Heart right ventricle (tissue), 16 donors: Measurements from ENCODE around the gene AVPR2. TPM values are rescaled to one million over a fixed set of nuclear protein-coding genes. Genes with fewer than 3 reads are reported as not detected.

Experiments
- ATAC-seq, 8 donors: fragments of 200-7000 bp; cut with Tn5 transposase; one replicate each; pipeline ENCODE4 v1.9.1; 2020; ENCODE audit warnings: mild to moderate bottlenecking in 8 of 8, moderate library complexity in 8 of 8, moderate number of reproducible peaks in 1 of 8
- DNase-seq, 2 donors: peaks; one replicate each; pipeline ENCODE4 v3.0.0-alpha.2; 2020
- H3K27ac ChIP-seq, 10 donors: fragments of 200-600 bp; sonication (generic) in 2 of 10; one replicate each; pipeline versions ENCODE4 v1.5.0 to v1.8.0; 2020 to 2022; ENCODE audit warnings: mild to moderate bottlenecking in 3 of 10
- H3K27me3 ChIP-seq, 7 donors: fragments of 200-600 bp; one replicate each; pipeline ENCODE4 v1.8.0; 2021 to 2022; ENCODE audit warnings: mild to moderate bottlenecking in 2 of 7
- H3K36me3 ChIP-seq, 9 donors: fragments of 200-600 bp; sonication (generic) in 1 of 9; one replicate each; pipeline versions ENCODE4 v1.5.0 to v1.8.0; 2020 to 2022; ENCODE audit warnings: mild to moderate bottlenecking in 2 of 9
- H3K4me1 ChIP-seq, 9 donors: fragments of 200-600 bp; sonication (generic) in 1 of 9; one replicate each; pipeline versions ENCODE4 v1.5.0 to v1.8.0; 2020 to 2022; ENCODE audit warnings: mild to moderate bottlenecking in 4 of 9
- H3K4me3 ChIP-seq, 10 donors: fragments of 200-600 bp; sonication (generic) in 2 of 10; one replicate each; pipeline versions ENCODE4 v1.5.0 to v1.8.0; 2020 to 2022; ENCODE audit warnings: mild to moderate bottlenecking in 7 of 10, moderate library complexity in 2 of 10
- H3K9me3 ChIP-seq, 11 donors: fragments of 200-600 bp in 10 of 11; sonication (generic) in 2 of 11; one replicate each; pipeline versions ENCODE4 v1.5.0 to v1.8.0; 2013 to 2022; ENCODE audit warnings: mild to moderate bottlenecking in 2 of 11, control low read depth in 1 of 11, moderate library complexity in 1 of 11
- WGBS, 2 donors: extraction: QIAGEN DNeasy Blood & Tissue Kit; methylation state at CpG; one replicate each; pipeline ENCODE4 v1.1.7; 2013; ENCODE audit warnings: inconsistent platforms in 1 of 2; 5-methylcytosine and 5-hydroxymethylcytosine counted together
- intact Hi-C, 10 donors: fragments of 100-400 bp; cut with DNase I; formaldehyde crosslinking; loops; one replicate each; pipeline versions ENCODE4 v1.11.1 to v1.14.2; 2022
- polyA plus RNA-seq, 2 donors: library from polyadenylated mRNA; stranded (reverse); fragments of 200-250 nt; gene quantifications; one replicate each; pipeline ENCODE4 v1.2.3, GENCODE V29; 2013
- total RNA-seq, 10 donors: library from RNA; stranded (reverse); fragmentation: NEBNext Ultra II Directional in 3 of 10; extraction: Animal tissue kit (Norgen Biotek cat#: 25700) in 3 of 10; gene quantifications; one replicate each; pipeline versions ENCODE4 v1.2.1 to v1.2.4, GENCODE V29; 2021 to 2023
- TF ChIP-seq, protein P1 (sequence below), 9 donors: fragments of 200-600 bp; sonication (generic) in 2 of 9; IDR thresholded peaks; one replicate each; pipeline versions ENCODE4 v1.5.0 to v1.8.0; 2021 to 2022; ENCODE audit warnings: antibody characterized with exemption in 9 of 9, mild to moderate bottlenecking in 5 of 9, moderate library complexity in 1 of 9
- donor health status: Arrhythmogenic right ventricular cardiomyopathy.
- donor health status: ischemic (EF 13 %, LVEDD 7.1; RV severe dilation, severe dysfunction).
- donor health status: healthy with polysubstance abuse.
- donor health status: DM: no; HTN: yes; CAD: no.
- donor health status: DM: no; HTN: no; CAD: no.
- donor health status: ischemic (EF 25% LVEDD 6.9; RV normal size, moderate dysfunction).
- donor health status: ischemic (EF 25% LVEDD 5.7; RV mildly dilated, moderate dysfunction).
- donor health status: healthy.
- donor health status: DM: yes; HTN: yes; CAD: no.
- donor health status: Ischemic cardiomyopathy.
- donor health status: ischemic (EF 35%, LVEDD 5.7; RV mildly dilated, moderate dysfunction).
- donor health status: nonischemic (EF 11% LVEDD 7.7; RV severe dilation, severe dysfunction).
- donor health status: DM: yes; HTN: yes; CAD: no.
- donor health status: PGD.
- donor health status: ischemic (EF 29% LVEDD 5.4; RV normal size, mild dysfunction).
- donor health status: nonischemic (EF 23%, LVEDD 6.1; RV moderate dilation, normal function).

The AVPR2 gene
- total and polyA plus RNA-seq, 12 donors, result 1.4 to 8.9 (median 2.4) TPM

DNA sequence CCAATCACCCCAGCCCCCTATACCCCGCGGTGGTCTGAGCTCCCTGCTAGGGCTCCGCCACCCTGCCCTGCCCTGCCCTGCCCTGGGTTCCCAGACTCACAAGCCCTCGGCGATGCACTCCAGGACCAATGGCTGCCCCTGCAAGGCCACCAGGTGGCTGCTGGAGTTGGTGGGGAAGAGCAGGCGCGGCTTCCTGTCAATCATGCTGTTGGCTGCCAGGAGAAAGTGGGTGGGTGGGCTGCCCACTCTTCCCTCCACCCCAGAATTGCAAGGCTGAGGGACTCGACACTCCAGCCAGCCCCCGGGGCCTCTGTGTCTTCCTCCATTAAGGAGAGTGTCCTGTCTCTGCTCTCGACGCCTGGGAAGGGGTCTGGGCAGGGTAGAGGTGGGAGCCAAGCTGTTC lies 34.2 kb upstream of the AVPR2 start:
- no peaks in the 10 kb centered on the region for H3K9me3 ChIP-seq
- no peak for ATAC-seq
- TF ChIP-seq, protein P1, sequence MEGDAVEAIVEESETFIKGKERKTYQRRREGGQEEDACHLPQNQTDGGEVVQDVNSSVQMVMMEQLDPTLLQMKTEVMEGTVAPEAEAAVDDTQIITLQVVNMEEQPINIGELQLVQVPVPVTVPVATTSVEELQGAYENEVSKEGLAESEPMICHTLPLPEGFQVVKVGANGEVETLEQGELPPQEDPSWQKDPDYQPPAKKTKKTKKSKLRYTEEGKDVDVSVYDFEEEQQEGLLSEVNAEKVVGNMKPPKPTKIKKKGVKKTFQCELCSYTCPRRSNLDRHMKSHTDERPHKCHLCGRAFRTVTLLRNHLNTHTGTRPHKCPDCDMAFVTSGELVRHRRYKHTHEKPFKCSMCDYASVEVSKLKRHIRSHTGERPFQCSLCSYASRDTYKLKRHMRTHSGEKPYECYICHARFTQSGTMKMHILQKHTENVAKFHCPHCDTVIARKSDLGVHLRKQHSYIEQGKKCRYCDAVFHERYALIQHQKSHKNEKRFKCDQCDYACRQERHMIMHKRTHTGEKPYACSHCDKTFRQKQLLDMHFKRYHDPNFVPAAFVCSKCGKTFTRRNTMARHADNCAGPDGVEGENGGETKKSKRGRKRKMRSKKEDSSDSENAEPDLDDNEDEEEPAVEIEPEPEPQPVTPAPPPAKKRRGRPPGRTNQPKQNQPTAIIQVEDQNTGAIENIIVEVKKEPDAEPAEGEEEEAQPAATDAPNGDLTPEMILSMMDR (IDR thresholded peaks at IDR 0.05), result no peak
- DNase-seq, result no peak
- no peak overlapping the region for H3K4me3 ChIP-seq
- H3K4me1 ChIP-seq, result no peaks in the 10 kb centered on the region
- no peak overlapping the region for H3K27ac ChIP-seq
- no peaks in the 10 kb centered on the region for H3K36me3 ChIP-seq
- peaks cover 0 to 64% (median 0%) of the 10 kb centered on the region in 7 donors for H3K27me3 ChIP-seq
- WGBS, 2 donors, result 78 to 86% methylated on average over 11 of the region's 11 CpGs
- intact Hi-C loops, result no loop called here

DNA sequence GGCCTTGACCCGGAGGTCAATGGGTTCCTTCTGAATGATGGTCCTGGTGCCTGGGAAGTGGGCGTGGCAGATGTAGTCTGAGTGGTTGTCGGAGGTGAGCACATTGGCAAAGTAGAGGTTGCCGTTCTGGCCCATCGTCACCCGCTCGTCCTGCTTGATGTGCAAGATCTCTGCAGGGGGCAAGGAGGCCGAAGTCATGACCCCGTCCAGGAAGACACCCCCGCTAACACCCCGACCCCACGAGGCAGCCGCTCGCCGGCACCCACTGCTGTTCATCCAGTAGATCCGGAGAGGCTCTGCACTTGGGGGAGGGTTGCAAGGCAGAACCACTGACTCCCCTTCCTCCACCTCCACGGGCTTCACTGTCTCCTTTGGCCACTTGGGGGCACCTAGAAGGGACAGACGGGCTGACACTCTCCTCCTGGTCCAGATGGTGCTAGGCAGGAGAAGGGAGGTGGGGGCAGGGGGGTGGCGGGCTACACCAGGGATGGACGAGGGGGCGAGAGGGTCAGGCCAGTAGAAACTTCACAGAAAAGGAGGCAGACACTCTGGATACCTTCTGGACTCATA lies 33.6 kb upstream of the AVPR2 start:
- intact Hi-C loops, result no loop called here
- 46 to 51% methylated on average over 16 to 20 of the region's 21 CpGs for WGBS, 2 donors
- no peak overlapping the region for H3K27ac ChIP-seq
- H3K4me1 ChIP-seq, result no peaks in the 10 kb centered on the region
- TF ChIP-seq, protein P1 (IDR thresholded peaks at IDR 0.05), result no peak
- no peaks in the 10 kb centered on the region for H3K36me3 ChIP-seq
- no peak for ATAC-seq
- DNase-seq, result no peak
- peaks cover 0 to 67% (median 0%) of the 10 kb centered on the region in 7 donors for H3K27me3 ChIP-seq
- no peak overlapping the region for H3K4me3 ChIP-seq
- no peaks in the 10 kb centered on the region for H3K9me3 ChIP-seq

DNA sequence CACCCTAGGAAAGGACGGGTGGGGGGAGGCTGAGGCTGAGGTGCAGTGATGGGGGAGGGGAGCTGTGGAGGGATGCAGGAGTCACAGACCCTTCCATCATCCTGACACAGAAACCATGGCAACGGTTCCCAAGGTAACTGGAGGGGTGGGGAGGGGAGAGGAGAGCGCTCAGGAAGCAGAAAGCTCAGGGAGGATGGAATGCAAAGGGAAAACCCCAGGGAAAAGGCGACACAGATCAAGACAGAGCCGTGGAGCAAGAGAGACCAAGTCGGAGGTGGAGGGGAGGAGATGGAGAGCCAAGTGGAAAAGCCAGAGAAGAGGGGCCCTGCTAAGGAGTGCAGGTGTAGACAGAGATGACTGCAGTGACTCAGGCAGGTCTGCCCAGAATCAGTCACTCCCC lies 33.0 kb upstream of the AVPR2 start:
- H3K4me3 ChIP-seq, result no peak overlapping the region
- H3K27ac ChIP-seq, result no peak overlapping the region
- H3K4me1 ChIP-seq, result no peaks in the 10 kb centered on the region
- H3K36me3 ChIP-seq, result no peaks in the 10 kb centered on the region
- H3K27me3 ChIP-seq, result peaks cover 0 to 72% (median 0%) of the 10 kb centered on the region in 7 donors
- 19% methylated on average over 3 to 6 of the region's 6 CpGs for WGBS, 2 donors
- intact Hi-C loops, result no loop called here
- TF ChIP-seq, protein P1 (IDR thresholded peaks at IDR 0.05), result no peak
- ATAC-seq (no peak), DNase-seq (no peak)
- H3K9me3 ChIP-seq, result no peaks in the 10 kb centered on the region

DNA sequence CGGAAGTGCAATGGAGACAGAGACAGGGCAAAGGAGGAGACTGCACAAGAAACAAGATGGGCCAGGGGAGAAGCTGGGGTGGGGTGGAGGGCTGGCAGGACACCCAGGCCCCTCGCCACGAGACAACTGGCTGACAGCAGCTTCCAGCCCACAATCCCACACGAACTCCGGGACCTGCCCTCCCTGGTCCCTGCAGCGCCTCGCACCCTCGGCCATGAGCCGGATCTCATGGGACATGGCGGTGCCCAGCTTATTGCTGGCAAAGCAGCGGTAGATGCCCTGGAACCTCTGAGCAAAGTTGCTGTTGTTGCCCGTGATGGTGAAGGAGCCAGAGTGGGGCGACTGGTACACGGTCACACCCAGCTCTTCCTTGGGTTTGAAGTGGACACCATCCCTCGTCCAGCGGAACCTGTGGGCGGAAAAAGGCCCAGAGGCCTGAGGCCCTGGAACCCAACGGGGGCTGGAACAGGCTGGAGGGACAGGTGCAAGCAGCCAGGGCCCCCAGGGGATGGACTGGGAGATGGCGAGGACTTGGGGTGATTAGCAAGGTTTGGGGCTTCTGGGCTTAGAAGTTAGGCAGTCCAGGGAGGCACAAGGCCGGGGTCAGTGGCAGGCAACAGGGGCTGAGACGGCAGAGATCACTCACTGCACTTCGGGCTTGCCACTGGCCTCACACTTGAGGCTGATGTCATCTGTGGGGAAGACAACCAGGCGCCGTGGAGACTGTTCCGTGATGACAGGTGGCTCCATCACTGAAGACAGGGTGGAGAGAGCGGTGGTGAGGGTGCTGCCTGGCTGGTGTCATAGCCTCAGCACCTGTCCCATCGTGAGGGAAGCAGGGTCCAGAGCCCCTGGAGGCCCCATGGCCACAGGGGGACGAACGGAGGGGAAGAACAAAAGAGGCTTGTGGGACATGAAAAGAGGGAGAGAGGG lies 32.3 kb upstream of the AVPR2 start:
- ATAC-seq, result no peak
- no peak for DNase-seq

More for the DNA sequence above, 32.3 kb upstream of the AVPR2 start:
- Histone ChIP-seq H3K9me3 (no peaks in the 10 kb centered on the region), H3K4me3 (no peak overlapping the region), H3K4me1 (no peaks in the 10 kb centered on the region), H3K27me3 (peaks cover 0 to 75% (median 0%) of the 10 kb centered on the region in 7 donors), H3K27ac (no peak overlapping the region), H3K36me3 (no peaks in the 10 kb centered on the region)
- 61 to 68% methylated on average over 26 to 29 of the region's 29 CpGs for WGBS, 2 donors
- intact Hi-C loops, result no loop called here
- TF ChIP-seq, protein P1 (IDR thresholded peaks at IDR 0.05), result no peak
